ENCODE measurements around the gene LCN6.

- TF ChIP-seq, protein P1, sequence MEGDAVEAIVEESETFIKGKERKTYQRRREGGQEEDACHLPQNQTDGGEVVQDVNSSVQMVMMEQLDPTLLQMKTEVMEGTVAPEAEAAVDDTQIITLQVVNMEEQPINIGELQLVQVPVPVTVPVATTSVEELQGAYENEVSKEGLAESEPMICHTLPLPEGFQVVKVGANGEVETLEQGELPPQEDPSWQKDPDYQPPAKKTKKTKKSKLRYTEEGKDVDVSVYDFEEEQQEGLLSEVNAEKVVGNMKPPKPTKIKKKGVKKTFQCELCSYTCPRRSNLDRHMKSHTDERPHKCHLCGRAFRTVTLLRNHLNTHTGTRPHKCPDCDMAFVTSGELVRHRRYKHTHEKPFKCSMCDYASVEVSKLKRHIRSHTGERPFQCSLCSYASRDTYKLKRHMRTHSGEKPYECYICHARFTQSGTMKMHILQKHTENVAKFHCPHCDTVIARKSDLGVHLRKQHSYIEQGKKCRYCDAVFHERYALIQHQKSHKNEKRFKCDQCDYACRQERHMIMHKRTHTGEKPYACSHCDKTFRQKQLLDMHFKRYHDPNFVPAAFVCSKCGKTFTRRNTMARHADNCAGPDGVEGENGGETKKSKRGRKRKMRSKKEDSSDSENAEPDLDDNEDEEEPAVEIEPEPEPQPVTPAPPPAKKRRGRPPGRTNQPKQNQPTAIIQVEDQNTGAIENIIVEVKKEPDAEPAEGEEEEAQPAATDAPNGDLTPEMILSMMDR (IDR thresholded peaks at IDR 0.05), result no peak
- no peak for TF ChIP-seq ATF3 (CRISPR knock-in tag; conservative IDR thresholded peaks at IDR 0.05)
Measured at GRCh38 chr9:136754059-136754572, 5.8 kb upstream of the LCN6 start.

All from WTC11 (cell line).